ENCODE measurements around the gene ZCCHC3. TPM values are rescaled to one million over a fixed set of nuclear protein-coding genes. Genes with fewer than 3 reads are reported as not detected.
A peak's percentile ranks its signal among the peaks of the same experiment; 100 is the strongest.

Gene ZCCHC3
- total and polyA plus RNA-seq, 4 donors = 10.4 to 27.8 (median 13.6) TPM

DNA sequence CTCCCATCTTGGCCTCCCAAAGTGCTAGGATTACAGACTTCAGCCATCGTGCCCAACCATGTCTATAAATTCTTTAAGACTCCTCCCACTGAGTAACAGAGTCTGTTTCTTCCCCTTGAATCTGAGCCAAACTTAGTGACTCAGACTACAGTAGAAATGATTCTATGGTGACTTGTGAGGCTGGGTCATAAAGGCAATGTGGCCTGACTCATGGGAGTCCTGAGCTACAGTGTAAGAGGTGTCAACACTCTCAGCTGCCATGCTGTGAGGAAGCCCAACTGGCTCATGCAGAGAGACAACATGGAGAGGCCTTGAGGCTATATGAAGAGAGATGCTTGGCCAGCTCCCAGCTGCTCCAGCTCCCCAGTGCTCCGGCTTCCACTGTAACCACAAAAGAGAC, 44.3 kb downstream of the ZCCHC3 start:
- Histone ChIP-seq H3K4me3 (no peak overlapping the region), H3K27me3 (ENCODE audit: control insufficient read depth in 3 of 3, insufficient read depth in 3 of 3, low read length in 2 of 3) (no peaks in the 10 kb centered on the region), H3K9me3 (ENCODE audit: control insufficient read depth in 4 of 4, insufficient read depth in 3 of 4, low read length in 3 of 4) (peaks cover 0 to 2% (median 0%) of the 10 kb centered on the region in 4 donors), H3K4me1 (ENCODE audit: control insufficient read depth in 5 of 5, insufficient read depth in 5 of 5, low read length in 5 of 5) (peaks cover 0 to 6% (median 3%) of the 10 kb centered on the region in 5 donors), H3K9ac (ENCODE audit: insufficient read depth in 1 of 2, low read length in 2 of 2) (no peak overlapping the region), H3K27ac (ENCODE audit: low read depth in 1 of 2, low read length in 1 of 2) (no peak overlapping the region), H3K36me3 (ENCODE audit: control insufficient read depth in 4 of 4, insufficient read depth in 4 of 4, low read length in 4 of 4) (peaks cover 0 to 9% (median 2%) of the 10 kb centered on the region in 4 donors)
- ATAC-seq (ENCODE audit: insufficient read depth, low FRiP score) (no peak), DNase-seq (no peak)
- 75 to 83% methylated on average over 2 of the region's 2 CpGs for WGBS, 2 donors
- TF ChIP-seq, protein P1, sequence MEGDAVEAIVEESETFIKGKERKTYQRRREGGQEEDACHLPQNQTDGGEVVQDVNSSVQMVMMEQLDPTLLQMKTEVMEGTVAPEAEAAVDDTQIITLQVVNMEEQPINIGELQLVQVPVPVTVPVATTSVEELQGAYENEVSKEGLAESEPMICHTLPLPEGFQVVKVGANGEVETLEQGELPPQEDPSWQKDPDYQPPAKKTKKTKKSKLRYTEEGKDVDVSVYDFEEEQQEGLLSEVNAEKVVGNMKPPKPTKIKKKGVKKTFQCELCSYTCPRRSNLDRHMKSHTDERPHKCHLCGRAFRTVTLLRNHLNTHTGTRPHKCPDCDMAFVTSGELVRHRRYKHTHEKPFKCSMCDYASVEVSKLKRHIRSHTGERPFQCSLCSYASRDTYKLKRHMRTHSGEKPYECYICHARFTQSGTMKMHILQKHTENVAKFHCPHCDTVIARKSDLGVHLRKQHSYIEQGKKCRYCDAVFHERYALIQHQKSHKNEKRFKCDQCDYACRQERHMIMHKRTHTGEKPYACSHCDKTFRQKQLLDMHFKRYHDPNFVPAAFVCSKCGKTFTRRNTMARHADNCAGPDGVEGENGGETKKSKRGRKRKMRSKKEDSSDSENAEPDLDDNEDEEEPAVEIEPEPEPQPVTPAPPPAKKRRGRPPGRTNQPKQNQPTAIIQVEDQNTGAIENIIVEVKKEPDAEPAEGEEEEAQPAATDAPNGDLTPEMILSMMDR (IDR thresholded peaks at IDR 0.05; ENCODE audit: control extremely low read depth, extremely low read depth) = no peak

DNA sequence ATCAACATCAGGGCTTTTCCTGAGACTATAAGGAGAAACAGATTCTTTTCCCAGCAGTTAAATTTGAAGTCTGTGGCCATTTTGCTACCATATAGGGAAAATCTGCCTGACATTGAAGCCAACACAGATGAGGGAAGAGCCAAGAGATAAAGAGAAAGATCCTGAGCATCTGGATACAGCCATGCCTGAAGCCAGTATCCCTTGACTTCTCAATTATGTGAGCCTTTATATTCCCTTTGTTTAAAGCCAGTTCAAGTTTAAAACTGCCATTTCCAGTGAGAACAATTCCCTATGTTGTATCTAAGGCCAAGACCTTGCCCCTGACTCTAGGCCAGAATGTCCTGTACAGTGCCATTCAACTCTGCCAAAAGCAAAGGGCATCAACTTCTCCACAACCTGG, 45.7 kb downstream of the ZCCHC3 start:
- TF ChIP-seq, protein P1 (IDR thresholded peaks at IDR 0.05; ENCODE audit: control extremely low read depth, extremely low read depth) = no peak
- peaks cover 0 to 9% (median 2%) of the 10 kb centered on the region in 4 donors for H3K36me3 ChIP-seq (ENCODE audit: control insufficient read depth in 4 of 4, insufficient read depth in 4 of 4, low read length in 4 of 4)
- H3K4me1 ChIP-seq (ENCODE audit: control insufficient read depth in 5 of 5, insufficient read depth in 5 of 5, low read length in 5 of 5) = peaks cover 0 to 6% (median 3%) of the 10 kb centered on the region in 5 donors
- H3K9me3 ChIP-seq (ENCODE audit: control insufficient read depth in 4 of 4, insufficient read depth in 3 of 4, low read length in 3 of 4) = peaks cover 0 to 2% (median 0%) of the 10 kb centered on the region in 4 donors
- no peak overlapping the region for H3K27ac ChIP-seq (ENCODE audit: low read depth in 1 of 2, low read length in 1 of 2)
- H3K27me3 ChIP-seq (ENCODE audit: control insufficient read depth in 3 of 3, insufficient read depth in 3 of 3, low read length in 2 of 3) = no peaks in the 10 kb centered on the region
- no peak overlapping the region for H3K4me3 ChIP-seq
- no peak for ATAC-seq (ENCODE audit: insufficient read depth, low FRiP score)
- H3K9ac ChIP-seq (ENCODE audit: insufficient read depth in 1 of 2, low read length in 2 of 2) = no peak overlapping the region
- no peak for DNase-seq

DNA sequence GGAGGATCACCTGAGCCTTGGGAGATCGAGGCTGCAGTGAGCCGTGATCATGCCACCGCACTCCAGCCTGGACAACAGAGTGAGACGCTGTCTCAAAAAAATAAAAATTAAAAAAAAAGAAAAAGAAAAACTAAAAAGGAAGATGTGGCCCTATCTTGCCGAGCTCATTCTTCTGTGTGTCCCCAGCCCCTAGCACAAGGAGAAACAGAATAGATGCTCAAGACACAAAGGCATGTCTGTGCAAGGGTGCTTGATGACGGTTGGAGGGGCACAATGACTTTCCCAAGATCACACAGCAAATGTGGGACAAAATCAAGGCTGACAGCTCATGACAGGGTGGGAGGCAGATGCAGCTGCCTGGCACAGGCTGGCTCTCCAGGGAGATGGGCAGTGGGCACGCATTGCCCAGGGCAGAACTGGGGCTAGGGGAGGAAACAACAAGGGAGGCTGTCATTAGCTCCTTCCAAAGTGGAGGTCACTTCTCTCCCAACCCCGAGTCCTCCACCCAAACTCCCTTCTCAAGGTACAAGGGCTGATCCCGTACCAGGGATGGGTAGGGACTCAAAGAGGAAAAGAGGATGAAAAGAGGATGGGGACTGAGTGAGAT, 48.8 kb downstream of the ZCCHC3 start:
- 76 to 79% methylated on average over 9 of the region's 9 CpGs for WGBS, 2 donors
- peak overlapping the region in 1 of 2 donors; percentile 47 for H3K9ac ChIP-seq (ENCODE audit: insufficient read depth in 1 of 2, low read length in 2 of 2)

More for the DNA sequence above, 48.8 kb downstream of the ZCCHC3 start:
- TF ChIP-seq, protein P1 (IDR thresholded peaks at IDR 0.05; ENCODE audit: control extremely low read depth, extremely low read depth) = no peak
- peaks cover 0 to 2% (median 0%) of the 10 kb centered on the region in 4 donors for H3K9me3 ChIP-seq (ENCODE audit: control insufficient read depth in 4 of 4, insufficient read depth in 3 of 4, low read length in 3 of 4)
- peaks cover 0 to 6% (median 5%) of the 10 kb centered on the region in 5 donors for H3K4me1 ChIP-seq (ENCODE audit: control insufficient read depth in 5 of 5, insufficient read depth in 5 of 5, low read length in 5 of 5)
- no peaks in the 10 kb centered on the region for H3K27me3 ChIP-seq (ENCODE audit: control insufficient read depth in 3 of 3, insufficient read depth in 3 of 3, low read length in 2 of 3)
- H3K36me3 ChIP-seq (ENCODE audit: control insufficient read depth in 4 of 4, insufficient read depth in 4 of 4, low read length in 4 of 4) = peaks cover 0 to 14% (median 4%) of the 10 kb centered on the region in 4 donors
- H3K4me3 ChIP-seq = no peak overlapping the region
- DNase-seq (no peak), ATAC-seq (ENCODE audit: insufficient read depth, low FRiP score) (no peak)
- peak overlapping the region; percentile 59 to 92 for H3K27ac ChIP-seq (ENCODE audit: low read depth in 1 of 2, low read length in 1 of 2)
